Neural cell (in vitro differentiated cells): ENCODE measurements around the gene DHRS9. TPM values are rescaled to one million over a fixed set of nuclear protein-coding genes. Genes with fewer than 3 reads are reported as not detected.

ENCODE experiments used
- H2AFZ ChIP-seq: fragments of 200-600, 300-800 bp; sonication (generic), shearing (Covaris generic); 2 replicates; pipeline ENCODE4 v1.6.0; 2014; ENCODE audit warnings: low read depth, mild to moderate bottlenecking, antibody characterized with exemption, low read length, moderate library complexity
- H3F3A ChIP-seq: fragments of 200-600 bp; shearing (Covaris generic); 2 replicates; pipeline ENCODE4 v1.6.1; 2016; ENCODE audit warnings: mild to moderate bottlenecking, moderate library complexity, mixed read lengths, antibody characterized with exemption, low read length; ENCODE audit not compliant: insufficient read depth, poor library complexity, severe bottlenecking
- H3K27ac ChIP-seq: fragments of 200-600, 300-800 bp; sonication (generic), shearing (Covaris generic); 2 replicates; pipeline ENCODE4 v1.5.1; 2014; ENCODE audit warnings: mild to moderate bottlenecking, low read length, moderate library complexity
- H3K27me3 ChIP-seq: fragments of 300-800, 200-600 bp; sonication (generic), shearing (Covaris generic); 2 replicates; pipeline ENCODE4 v1.6.0; 2014; ENCODE audit warnings: mild to moderate bottlenecking, low read depth, low read length, moderate library complexity; ENCODE audit not compliant: insufficient read depth
- H3K36me3 ChIP-seq: fragments of 300-800, 200-600 bp; sonication (generic), shearing (Covaris generic); 2 replicates; pipeline ENCODE4 v1.5.1; 2014; ENCODE audit warnings: mild to moderate bottlenecking, antibody characterized with exemption, low read length, moderate library complexity; ENCODE audit not compliant: insufficient read depth
- H3K4me2 ChIP-seq: fragments of 300-800, 200-600 bp; sonication (generic), shearing (Covaris generic); 2 replicates; pipeline ENCODE4 v1.6.0; 2014; ENCODE audit warnings: mild to moderate bottlenecking, low read length
- H3K4me3 ChIP-seq: fragments of 300-800, 200-600 bp; sonication (generic), shearing (Covaris generic); 2 replicates; pipeline ENCODE4 v1.5.1; 2014; ENCODE audit warnings: mild to moderate bottlenecking, low read length, moderate library complexity
- H3K79me2 ChIP-seq: fragments of 200-600 bp; shearing (Covaris generic); replicated peaks from 2 replicates; pipeline ENCODE4 v1.6.0; 2014; ENCODE audit warnings: mild to moderate bottlenecking, low read length, moderate library complexity; ENCODE audit not compliant: insufficient read depth
- H3K9ac ChIP-seq: fragments of 300-800, 200-600 bp; sonication (generic), shearing (Covaris generic); 2 replicates; pipeline ENCODE4 v1.6.1; 2016; ENCODE audit warnings: mild to moderate bottlenecking, low read length, mixed read lengths
- H3K9me2 ChIP-seq: fragments of 200-600 bp; shearing (Covaris generic); 2 replicates; pipeline ENCODE4 v1.6.1; 2016; ENCODE audit warnings: mild to moderate bottlenecking, low read length, mixed read lengths; ENCODE audit not compliant: insufficient read depth
- H3K9me3 ChIP-seq: fragments of 200-600, 300-800 bp; sonication (generic), shearing (Covaris generic); 2 replicates; pipeline ENCODE4 v1.6.1; 2016; ENCODE audit warnings: mild to moderate bottlenecking, mixed run types, low read length, moderate library complexity, mixed read lengths
- H4K20me1 ChIP-seq: fragments of 200-600 bp; shearing (Covaris generic); 2 replicates; pipeline ENCODE4 v1.6.1; 2016; ENCODE audit warnings: mild to moderate bottlenecking, mixed run types; ENCODE audit not compliant: insufficient read depth
- CTCF ChIP-seq: fragments of 450-650 bp; IDR thresholded peaks from 2 replicates; pipeline ENCODE4 v1.5.1; 2014; ENCODE audit warnings: antibody characterized with exemption, mild to moderate bottlenecking, moderate library complexity; ENCODE audit not compliant: poor library complexity, severe bottlenecking
- EP300 ChIP-seq: fragments of 450-650 bp; conservative IDR thresholded peaks from 2 replicates; pipeline ENCODE4 v1.6.1; 2014; ENCODE audit warnings: antibody characterized with exemption, mild to moderate bottlenecking, moderate library complexity; ENCODE audit not compliant: poor library complexity, severe bottlenecking
- EZH2 ChIP-seq: fragments of 200-600, 300-800 bp; shearing (Covaris generic), sonication (generic); IDR thresholded peaks from 2 replicates; pipeline ENCODE4 v1.6.1; 2014; ENCODE audit warnings: antibody characterized with exemption, low read length, borderline replicate concordance, mild to moderate bottlenecking; ENCODE audit not compliant: insufficient read depth, poor library complexity, severe bottlenecking
- MXI1 ChIP-seq: fragments of 450-650 bp; conservative IDR thresholded peaks from 2 replicates; pipeline ENCODE4 v1.6.1; 2014; ENCODE audit warnings: antibody characterized with exemption, mild to moderate bottlenecking; ENCODE audit not compliant: poor library complexity, severe bottlenecking
- POLR2AphosphoS5 ChIP-seq: IDR thresholded peaks from 2 replicates; pipeline ENCODE4 v1.6.1; 2012
- RAD21 ChIP-seq: fragments of 450-650 bp; conservative IDR thresholded peaks from 2 replicates; pipeline ENCODE4 v1.6.1; 2014; ENCODE audit warnings: antibody characterized with exemption, mild to moderate bottlenecking, moderate library complexity
- REST ChIP-seq: IDR thresholded peaks from 2 replicates; pipeline ENCODE4 v1.6.1; 2012; ENCODE audit warnings: borderline replicate concordance
- SMC3 ChIP-seq: fragments of 450-650 bp; conservative IDR thresholded peaks from 2 replicates; pipeline ENCODE4 v1.6.1; 2014; ENCODE audit warnings: antibody characterized with exemption, mild to moderate bottlenecking, moderate library complexity; ENCODE audit not compliant: poor library complexity
- TAF1 ChIP-seq: IDR thresholded peaks from 2 replicates; pipeline ENCODE4 v1.6.1; 2012; ENCODE audit warnings: low read depth
- polyA plus RNA-seq: library from polyadenylated mRNA; depleted of rRNA; stranded (reverse); fragments of >200 nt; gene quantifications from 2 replicates; pipeline ENCODE4 v1.2.3, GENCODE V29; 2014

DHRS9 gene
- polyA plus RNA-seq, 1 donor from 2014 or later = not detected

- TF ChIP-seq SMC3 (no peak), POLR2AphosphoS5 (no peak), REST (no peak), EZH2 (no peak), MXI1 (no peak), TAF1 (no peak), RAD21 (no peak), CTCF (no peak), EP300 (no peak)
- no peaks in the 10 kb centered on the region for H3K9me3 ChIP-seq
- no peak overlapping the region for H2AFZ ChIP-seq
- no peaks in the 10 kb centered on the region for H3K36me3 ChIP-seq
- H4K20me1 ChIP-seq = no peaks in the 10 kb centered on the region
- no peaks in the 10 kb centered on the region for H3K27me3 ChIP-seq
- H3K27ac ChIP-seq = no peak overlapping the region
- peaks cover 2% of the 10 kb centered on the region for H3F3A ChIP-seq
- H3K79me2 ChIP-seq = no peaks in the 10 kb centered on the region
- H3K4me3 ChIP-seq = no peak overlapping the region
- H3K4me2 ChIP-seq = no peak overlapping the region
- H3K9me2 ChIP-seq = no peaks in the 10 kb centered on the region
- H3K9ac ChIP-seq = no peak overlapping the region
These were observed 36.8 kb downstream of the DHRS9 start for GRCh38 chr2:169106134-169106533.

- no peaks in the 10 kb centered on the region for H3K27me3 ChIP-seq
- H2AFZ ChIP-seq = no peak overlapping the region
- no peaks in the 10 kb centered on the region for H3K9me3 ChIP-seq
- TF ChIP-seq REST (no peak), TAF1 (no peak), CTCF (no peak)
- no peak overlapping the region for H3K4me3 ChIP-seq
- H3F3A ChIP-seq = peaks cover 2% of the 10 kb centered on the region
- H3K4me2 ChIP-seq = no peak overlapping the region
- no peak overlapping the region for H3K27ac ChIP-seq
- no peaks in the 10 kb centered on the region for H3K9me2 ChIP-seq
- no peak overlapping the region for H3K9ac ChIP-seq
- H3K36me3 ChIP-seq = no peaks in the 10 kb centered on the region
- H4K20me1 ChIP-seq = no peaks in the 10 kb centered on the region
- H3K79me2 ChIP-seq = no peaks in the 10 kb centered on the region
These were observed 37.5 kb downstream of the DHRS9 start for GRCh38 chr2:169106563-169107545.
